GM18909 (cell line): ENCODE data around the gene CHRNA4.

Source experiments
- ATAC-seq: cut with Tn5 transposase; IDR thresholded peaks from one replicate; pipeline ENCODE4 v1.9.1; 2021; ENCODE audit warnings: mild to moderate bottlenecking; ENCODE audit not compliant: unreplicated experiment, poor library complexity

Gene CHRNA4

GRCh38 chr20:63365601-63366389 is 4.6 kb upstream of the CHRNA4 start:
- ATAC-seq: no peak

GRCh38 chr20:63364801-63365585 is 3.8 kb upstream of the CHRNA4 start:
- no peak for ATAC-seq

GRCh38 chr20:63363981-63364561 is 2.9 kb upstream of the CHRNA4 start:
- no peak for ATAC-seq

GRCh38 chr20:63363013-63363957 is 2.1 kb upstream of the CHRNA4 start:
- no peak for ATAC-seq

GRCh38 chr20:63362436-63363009 is 1.4 kb upstream of the CHRNA4 start:
- ATAC-seq: no peak

GRCh38 chr20:63361519-63362435 is 628 bp upstream of the CHRNA4 start:
- no peak for ATAC-seq

- no peak for ATAC-seq
Measured at GRCh38 chr20:63359937-63360849, 956 bp downstream of the CHRNA4 start.

- ATAC-seq: no peak
Measured at GRCh38 chr20:63359164-63359934, 1.8 kb downstream of the CHRNA4 start.

GRCh38 chr20:63357921-63358905 is 2.9 kb downstream of the CHRNA4 start:
- no peak for ATAC-seq

GRCh38 chr20:63356931-63357879 is 3.9 kb downstream of the CHRNA4 start:
- ATAC-seq: no peak

GRCh38 chr20:63356511-63356910 is 4.6 kb downstream of the CHRNA4 start:
- ATAC-seq: no peak

GRCh38 chr20:63355781-63356295 is 5.3 kb downstream of the CHRNA4 start:
- ATAC-seq: no peak

- ATAC-seq: no peak
Measured at GRCh38 chr20:63354636-63355350, 6.4 kb downstream of the CHRNA4 start.

GRCh38 chr20:63352811-63353221 is 8.3 kb downstream of the CHRNA4 start:
- no peak for ATAC-seq
